Measurements from ENCODE around the gene IFI6. TPM values are rescaled to one million over a fixed set of nuclear protein-coding genes. Genes with fewer than 3 reads are reported as not detected.
"Not testable (repeated sequence)": the region's sequence is repeated elsewhere in the genome, so short reads cannot be mapped to it uniquely, and the experiment has no call there.

IFI6 gene
- total and polyA plus RNA-seq, 2 donors (not counting 1 experiment from before 2014, with no cell fraction given), result 11.7 to 12.0 TPM

- H3K4me3 ChIP-seq (ENCODE audit: control extremely low read depth in 1 of 5, extremely low read depth in 1 of 5, insufficient read depth in 1 of 5, low read depth in 2 of 5, low read length in 4 of 5), result no peak overlapping the region
- TF ChIP-seq EZH2 (IDR thresholded peaks at IDR 0.05; ENCODE audit: borderline replicate concordance, insufficient read depth, low read depth, low read length, poor library complexity, severe bottlenecking) (no peak), CTCF (IDR thresholded peaks at IDR 0.05) (no peak)
- H3K4me1 Mint-ChIP-seq, result peaks cover 42% of the 10 kb centered on the region
- H3K9me3 ChIP-seq (ENCODE audit: control extremely low read depth in 1 of 3, control insufficient read depth in 2 of 3, insufficient read depth in 1 of 3, low read length in 2 of 3), result no peaks in the 10 kb centered on the region
- no peak overlapping the region for H3K9ac ChIP-seq (ENCODE audit: low read length)
- H4K20me1 ChIP-seq (ENCODE audit: control insufficient read depth, insufficient read depth, low read length, poor library complexity, severe bottlenecking), result peaks cover 40% of the 10 kb centered on the region
- ChIA-PET CTCF (interaction anchor here (0.7 to 20.3 kb wide), 6 partner anchors 12 to 218 kb away, joined by 3 to 473 read pairs (median 8); no protein-coding TSS in a partner anchor), POLR2A (interaction anchor here (0.7 to 0.9 kb wide), 3 partner anchors 17 to 318 kb away, joined by 3 to 7 read pairs (median 4); no protein-coding TSS in a partner anchor)
- WGBS (ENCODE audit: insufficient coverage), result 92% methylated on average over 4 of the region's 7 CpGs
- peaks cover 48% of the 10 kb centered on the region for H3K79me2 ChIP-seq (ENCODE audit: control insufficient read depth, insufficient read depth, low read length)
- no peak for ATAC-seq (ENCODE audit: low read depth)
- H3K27ac Mint-ChIP-seq, result peak overlapping the region; percentile 69
- intact Hi-C loops (cut with micrococcal nuclease), result no loop called here
- H3K4me2 ChIP-seq (replicated peaks; ENCODE audit: low read depth, low read length, poor library complexity, severe bottlenecking), result peak overlapping the region; percentile 12
- H2AFZ ChIP-seq (ENCODE audit: insufficient read depth, low read depth, low read length, poor library complexity, severe bottlenecking), result no peak overlapping the region
- H3K27me3 ChIP-seq (replicated peaks in 1 of 4; ENCODE audit: control extremely low read depth in 1 of 4, control insufficient read depth in 3 of 4, insufficient read depth in 4 of 4, low read length in 3 of 4), result no peaks in the 10 kb centered on the region
- DNase-seq, result peak; percentile 9
- no peaks in the 10 kb centered on the region for H3K9me3 Mint-ChIP-seq (ENCODE audit: insufficient read depth)
- H3K36me3 ChIP-seq (replicated peaks in 1 of 2; ENCODE audit: control extremely low read depth in 1 of 2, control insufficient read depth in 1 of 2, extremely low read depth in 1 of 2, insufficient read depth in 2 of 2, low read length in 1 of 2), result peaks cover 5 to 71% of the 10 kb centered on the region in 2 experiments
- peaks cover 59 to 84% of the 10 kb centered on the region in 2 donors for H3K4me1 ChIP-seq (ENCODE audit: control insufficient read depth in 2 of 2, insufficient read depth in 2 of 2, low read length in 2 of 2)
- H3K4me3 Mint-ChIP-seq, result no peak overlapping the region
- H3K27ac ChIP-seq (ENCODE audit: low read length in 2 of 2), result no peak overlapping the region
- no peaks in the 10 kb centered on the region for H3K27me3 Mint-ChIP-seq
Observed at GRCh38 chr1:27621051-27621920, 50.7 kb downstream of the IFI6 start.

GRCh38 chr1:27619782-27620438 is 52.1 kb downstream of the IFI6 start:
- H3K9ac ChIP-seq (ENCODE audit: low read length); ATAC-seq (ENCODE audit: low read depth); intact Hi-C loops (cut with micrococcal nuclease); H3K27me3 ChIP-seq (replicated peaks in 1 of 4; ENCODE audit: control extremely low read depth in 1 of 4, control insufficient read depth in 3 of 4, insufficient read depth in 4 of 4, low read length in 3 of 4); H3K27me3 Mint-ChIP-seq; H3K4me3 ChIP-seq (ENCODE audit: control extremely low read depth in 1 of 5, extremely low read depth in 1 of 5, insufficient read depth in 1 of 5, low read depth in 2 of 5, low read length in 4 of 5); H3K9me3 Mint-ChIP-seq (ENCODE audit: insufficient read depth); H3K9me3 ChIP-seq (ENCODE audit: control extremely low read depth in 1 of 3, control insufficient read depth in 2 of 3, insufficient read depth in 1 of 3, low read length in 2 of 3); DNase-seq; H3K4me3 Mint-ChIP-seq; H2AFZ ChIP-seq (ENCODE audit: insufficient read depth, low read depth, low read length, poor library complexity, severe bottlenecking); H3K4me2 ChIP-seq (replicated peaks; ENCODE audit: low read depth, low read length, poor library complexity, severe bottlenecking): not testable (repeated sequence)
- Histone ChIP-seq H3K27ac (ENCODE audit: low read length in 2 of 2) (peak overlapping the region in 1 of 2 donors; percentile 16), H3K4me1 (ENCODE audit: control insufficient read depth in 2 of 2, insufficient read depth in 2 of 2, low read length in 2 of 2) (peaks cover 46 to 72% of the 10 kb centered on the region in 2 donors), H4K20me1 (ENCODE audit: control insufficient read depth, insufficient read depth, low read length, poor library complexity, severe bottlenecking) (peaks cover 53% of the 10 kb centered on the region), H3K36me3 (replicated peaks in 1 of 2; ENCODE audit: control extremely low read depth in 1 of 2, control insufficient read depth in 1 of 2, extremely low read depth in 1 of 2, insufficient read depth in 2 of 2, low read length in 1 of 2) (peaks cover 5 to 83% of the 10 kb centered on the region in 2 experiments), H3K79me2 (ENCODE audit: control insufficient read depth, insufficient read depth, low read length) (peaks cover 41% of the 10 kb centered on the region)
- CTCF ChIA-PET, result interaction anchor here (1.2 to 20.3 kb wide), 6 partner anchors 10 to 320 kb away, joined by 4 to 473 read pairs (median 11); no protein-coding TSS in a partner anchor
- POLR2A ChIA-PET, result interaction anchor here (1.1 kb wide), 1 partner anchor 39 kb away, joined by 3 read pairs; no protein-coding TSS in a partner anchor
- Mint-ChIP-seq H3K4me1 (peaks cover 40% of the 10 kb centered on the region), H3K27ac (peak overlapping the region; percentile 67)
- WGBS (ENCODE audit: insufficient coverage), result 100% methylated on average over 4 of the region's 7 CpGs

Data from B cell (primary cell).